Metanephros (tissue), 1 donor: ENCODE data around the gene CCDC51. TPM values are rescaled to one million over a fixed set of nuclear protein-coding genes. Genes with fewer than 3 reads are reported as not detected.

Source experiments
- total RNA-seq: library from RNA; depleted of rRNA; stranded (reverse); fragments of >200 nt; gene quantifications from one replicate; pipeline ENCODE4 v1.2.3, GENCODE V29; 2014

Gene CCDC51
- 18.6 TPM for total RNA-seq

DNA sequence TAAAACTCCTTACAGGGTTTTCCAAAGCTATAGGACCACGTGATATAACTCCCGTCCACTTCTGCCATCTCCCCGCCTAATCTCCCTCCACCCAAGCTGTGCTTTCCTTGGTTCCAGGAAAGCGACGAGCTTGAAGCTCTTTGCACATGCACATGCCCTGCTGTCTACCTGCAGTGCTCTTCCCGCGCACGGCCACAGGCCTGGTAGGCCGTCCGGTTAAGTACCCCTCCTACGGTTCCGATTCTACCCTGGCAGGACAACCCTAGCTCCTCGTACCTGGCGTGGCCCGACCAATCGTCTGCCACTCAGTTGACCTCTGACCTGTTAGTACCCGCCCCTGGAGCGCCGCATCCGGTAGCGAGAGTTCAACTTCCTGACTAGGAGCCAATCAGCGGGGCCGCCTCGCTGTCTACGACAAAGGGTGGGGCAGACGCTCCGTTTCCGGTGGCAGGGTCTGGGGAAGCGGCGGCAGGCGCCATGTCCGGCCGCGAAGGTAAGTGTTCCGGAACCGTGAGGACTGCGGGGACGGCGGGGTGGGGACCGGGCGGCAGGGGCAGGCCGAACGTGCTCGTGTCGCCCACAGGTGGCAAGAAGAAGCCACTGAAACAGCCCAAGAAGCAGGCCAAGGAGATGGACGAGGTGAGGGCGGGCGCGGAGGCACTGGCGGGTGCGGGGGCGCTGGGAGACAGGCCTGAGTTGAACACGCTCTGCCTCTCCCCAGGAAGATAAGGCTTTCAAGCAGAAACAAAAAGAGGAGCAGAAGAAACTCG is at the start of gene CCDC51, which contains the start of gene TMA7:
CCDC51 (minus strand) TSS at position 300 of the 770 bp plus-strand sequence. CDS start 4,991 bp downstream, outside the sequence.
TMA7 (plus strand) TSS at position 438 of the 770 bp plus-strand sequence; CDS start at position 478, 40 bp downstream.

GRCh38 chr3:48446425-48447193 is 6.7 kb upstream of the CCDC51 start, which contains the start of gene ATRIP:
TSS of gene ATRIP (plus strand) at chr3:48446737. CDS start at chr3:48446846, 109 bp downstream.

GRCh38 chr3:48429960-48430707 is 9.8 kb downstream of the CCDC51 start, which contains the start of gene PLXNB1:
TSS of gene PLXNB1 (minus strand) at chr3:48430086. CDS start at chr3:48424611, 5,475 bp downstream.

Other genes with a start within 250 kb of the CCDC51 start
- gene CAMP, start 216.6 kb downstream of the CCDC51 start, total RNA-seq: 12.1 TPM
- 10.5 TPM for gene ZNF589, start 199.0 kb downstream of the CCDC51 start, total RNA-seq
- 30.0 TPM for gene NME6, start 138.8 kb downstream of the CCDC51 start, total RNA-seq
- not detected for gene SPINK8, start 106.5 kb downstream of the CCDC51 start, total RNA-seq
- 0.23 TPM for gene FBXW12, start 67.9 kb downstream of the CCDC51 start, total RNA-seq
- 202 TPM for gene PLXNB1, start 10.0 kb downstream of the CCDC51 start, total RNA-seq
- 106 TPM for gene TMA7, start 138 bp upstream of the CCDC51 start, total RNA-seq
- gene ATRIP, start 6.6 kb upstream of the CCDC51 start, total RNA-seq: 5.8 TPM
- gene SHISA5, start 64.1 kb upstream of the CCDC51 start, total RNA-seq: 67.4 TPM
- gene PFKFB4, start 116.7 kb upstream of the CCDC51 start, total RNA-seq: 8.2 TPM
- gene UCN2, start 123.7 kb upstream of the CCDC51 start, total RNA-seq: 0.29 TPM
- 27.4 TPM for gene COL7A1, start 155.2 kb upstream of the CCDC51 start, total RNA-seq
- 253 TPM for gene UQCRC1, start 169.5 kb upstream of the CCDC51 start, total RNA-seq
- gene TMEM89, start 181.7 kb upstream of the CCDC51 start, total RNA-seq: not detected
- gene SLC26A6, start 195.3 kb upstream of the CCDC51 start, total RNA-seq: 25.6 TPM
- 0.70 TPM for gene CELSR3, start 222.8 kb upstream of the CCDC51 start, total RNA-seq
- 19.3 TPM for gene NCKIPSD, start 245.8 kb upstream of the CCDC51 start, total RNA-seq